Activated naive CD4-positive, alpha-beta T cell treated with anti-CD3 and anti-CD28 coated beads, Interleukin-2, amount 10 ng/mL, durations not matched to agents 7 days and 5 days (primary cell): Measurements from ENCODE around the gene CHL1.

ENCODE experiments used
- CTCF ChIA-PET: fragments of 350-600 bp; sonication (Branson Sonifier 250); formaldehyde crosslinking; loops from one replicate; lab custom pipeline; 2021; ENCODE audit warnings: antibody characterized with exemption; lab: Charles Lee
- DNase-seq: peaks from one replicate; pipeline ENCODE4 v3.0.0-alpha.2; 2020
- H3K27ac Mint-ChIP-seq: one replicate; pipeline ENCODE4 v1.8.0; 2021; ENCODE audit warnings: mild to moderate bottlenecking, moderate library complexity, mixed read lengths
- H3K27me3 Mint-ChIP-seq: one replicate; pipeline ENCODE4 v1.8.0; 2021; ENCODE audit warnings: mild to moderate bottlenecking, mixed read lengths
- H3K36me3 Mint-ChIP-seq: one replicate; pipeline ENCODE4 v1.8.0; 2021; ENCODE audit warnings: mixed read lengths
- H3K4me1 Mint-ChIP-seq: one replicate; pipeline ENCODE4 v1.8.0; 2021; ENCODE audit warnings: mixed read lengths
- H3K4me3 Mint-ChIP-seq: one replicate; pipeline ENCODE4 v1.8.0; 2021; ENCODE audit warnings: mild to moderate bottlenecking, moderate library complexity, mixed read lengths
- H3K9me3 Mint-ChIP-seq: one replicate; pipeline ENCODE4 v1.8.0; 2021; ENCODE audit warnings: mixed read lengths

The CHL1 gene

GRCh38 chr3:200758-201325 is 4.3 kb downstream of the CHL1 start:
- Mint-ChIP-seq H3K27ac (no peak overlapping the region), H3K9me3 (peaks cover 2% of the 10 kb centered on the region), H3K36me3 (peaks cover 3% of the 10 kb centered on the region), H3K4me1 (no peaks in the 10 kb centered on the region), H3K4me3 (no peak overlapping the region), H3K27me3 (peaks cover 17% of the 10 kb centered on the region)
- CTCF ChIA-PET = no interaction called here
- no peak for DNase-seq

DNA sequence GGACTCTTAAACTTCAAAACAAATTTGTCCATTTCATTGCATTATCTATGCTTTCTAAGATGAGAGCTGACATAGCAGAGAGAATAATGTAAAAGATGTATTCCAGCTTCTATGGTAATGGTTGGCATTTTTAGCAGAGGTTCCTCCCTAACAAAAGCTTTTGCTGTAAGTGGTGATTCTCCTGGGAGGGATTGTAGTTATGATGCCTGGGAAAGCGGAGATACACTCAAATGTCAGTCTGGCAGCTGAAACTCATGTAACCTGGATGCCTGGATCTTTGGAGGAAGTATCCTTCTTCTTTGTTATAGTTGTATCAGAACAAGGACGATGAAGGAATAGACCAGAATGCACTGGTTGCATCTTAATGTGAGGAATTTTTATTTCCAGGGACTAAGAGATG is 7.5 kb downstream of the CHL1 start:
- CTCF ChIA-PET = no interaction called here
- Mint-ChIP-seq H3K27me3 (no peaks in the 10 kb centered on the region), H3K36me3 (no peaks in the 10 kb centered on the region), H3K4me1 (no peaks in the 10 kb centered on the region), H3K27ac (no peak overlapping the region), H3K9me3 (peaks cover 2% of the 10 kb centered on the region), H3K4me3 (no peak overlapping the region)
- no peak for DNase-seq

DNA sequence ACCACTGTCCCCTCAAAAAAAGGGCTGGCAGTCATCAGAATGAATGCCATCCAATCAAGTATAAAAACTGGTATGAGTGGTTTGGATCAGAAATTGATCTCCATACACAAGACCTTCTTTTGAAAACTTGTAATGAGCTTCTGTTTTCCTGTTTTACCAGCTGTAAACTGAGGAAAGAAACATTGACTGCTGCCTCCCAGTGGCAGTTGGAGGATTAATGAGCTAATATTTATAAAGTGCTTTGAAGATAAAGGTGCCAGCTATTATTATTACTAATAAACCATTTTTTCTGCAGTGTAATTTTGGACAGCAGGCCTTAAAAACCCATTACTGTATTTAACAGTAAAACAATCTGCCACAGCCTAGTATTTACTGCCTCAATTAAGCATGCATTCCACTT is 11.4 kb downstream of the CHL1 start:
- H3K27me3 Mint-ChIP-seq = no peaks in the 10 kb centered on the region
- DNase-seq = no peak
- H3K4me3 Mint-ChIP-seq = no peak overlapping the region
- no peaks in the 10 kb centered on the region for H3K36me3 Mint-ChIP-seq
- peaks cover 2% of the 10 kb centered on the region for H3K9me3 Mint-ChIP-seq
- CTCF ChIA-PET = no interaction called here
- H3K4me1 Mint-ChIP-seq = no peaks in the 10 kb centered on the region
- no peak overlapping the region for H3K27ac Mint-ChIP-seq

DNA sequence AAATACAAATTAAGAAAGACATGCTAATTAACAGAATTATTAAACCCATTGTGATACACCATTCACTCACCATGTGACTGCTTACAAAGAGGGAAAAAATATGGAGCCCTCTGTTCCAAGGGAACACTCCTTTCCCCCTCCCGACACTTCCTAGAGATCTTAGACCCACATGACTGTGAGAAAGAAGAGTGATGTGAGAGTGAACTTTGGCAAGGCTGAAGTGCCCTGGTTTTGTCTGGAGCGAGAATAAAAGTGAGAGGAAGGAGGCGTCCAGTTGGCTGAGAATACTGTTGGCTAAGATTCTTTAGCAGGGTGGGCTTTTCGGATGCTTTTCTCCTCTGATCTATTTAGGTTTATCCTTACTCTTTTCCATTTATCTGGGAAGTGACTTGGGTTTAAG is 14.1 kb downstream of the CHL1 start:
- H3K36me3 Mint-ChIP-seq = no peaks in the 10 kb centered on the region
- no peaks in the 10 kb centered on the region for H3K27me3 Mint-ChIP-seq
- H3K4me3 Mint-ChIP-seq = no peak overlapping the region
- no peaks in the 10 kb centered on the region for H3K4me1 Mint-ChIP-seq
- H3K9me3 Mint-ChIP-seq = no peaks in the 10 kb centered on the region
- H3K27ac Mint-ChIP-seq = no peak overlapping the region
- CTCF ChIA-PET = no interaction called here
- DNase-seq = no peak

GRCh38 chr3:212432-212831 is 15.9 kb downstream of the CHL1 start:
- no peak for DNase-seq
- CTCF ChIA-PET = no interaction called here
- Mint-ChIP-seq H3K27me3 (no peaks in the 10 kb centered on the region), H3K4me1 (no peaks in the 10 kb centered on the region), H3K9me3 (no peaks in the 10 kb centered on the region), H3K36me3 (no peaks in the 10 kb centered on the region), H3K27ac (no peak overlapping the region), H3K4me3 (no peak overlapping the region)

GRCh38 chr3:217099-217813 is 20.7 kb downstream of the CHL1 start:
- H3K9me3 Mint-ChIP-seq = no peaks in the 10 kb centered on the region
- H3K4me3 Mint-ChIP-seq = no peak overlapping the region
- H3K36me3 Mint-ChIP-seq = no peaks in the 10 kb centered on the region
- H3K27ac Mint-ChIP-seq = no peak overlapping the region
- DNase-seq = no peak
- no peaks in the 10 kb centered on the region for H3K4me1 Mint-ChIP-seq
- CTCF ChIA-PET = interaction anchor here (0.7 kb wide), 1 partner anchor 805 kb away, joined by 3 read pairs; no protein-coding TSS in a partner anchor
- no peaks in the 10 kb centered on the region for H3K27me3 Mint-ChIP-seq

DNA sequence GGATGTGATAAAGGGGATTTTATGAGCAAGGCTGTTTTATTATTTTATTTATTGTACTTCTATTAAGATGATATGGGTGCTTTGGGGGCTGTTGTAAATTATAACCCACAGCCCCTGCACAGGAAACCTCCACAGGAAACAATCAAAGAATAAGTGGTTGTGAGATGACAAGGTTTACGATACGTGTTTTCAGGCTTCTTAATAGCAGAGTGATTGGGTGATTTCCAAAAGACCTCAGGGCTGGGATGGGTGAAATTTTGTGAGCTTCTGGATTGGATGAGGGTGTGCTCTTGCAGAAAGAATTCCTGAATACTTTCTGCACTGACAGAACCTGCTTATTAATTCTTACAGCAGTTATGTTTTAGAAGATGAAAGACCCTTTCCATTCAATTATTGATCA is 21.4 kb downstream of the CHL1 start:
- DNase-seq = no peak
- H3K9me3 Mint-ChIP-seq = peaks cover 3% of the 10 kb centered on the region
- no peaks in the 10 kb centered on the region for H3K4me1 Mint-ChIP-seq
- CTCF ChIA-PET = no interaction called here
- H3K36me3 Mint-ChIP-seq = no peaks in the 10 kb centered on the region
- no peak overlapping the region for H3K27ac Mint-ChIP-seq
- no peaks in the 10 kb centered on the region for H3K27me3 Mint-ChIP-seq
- H3K4me3 Mint-ChIP-seq = no peak overlapping the region

DNA sequence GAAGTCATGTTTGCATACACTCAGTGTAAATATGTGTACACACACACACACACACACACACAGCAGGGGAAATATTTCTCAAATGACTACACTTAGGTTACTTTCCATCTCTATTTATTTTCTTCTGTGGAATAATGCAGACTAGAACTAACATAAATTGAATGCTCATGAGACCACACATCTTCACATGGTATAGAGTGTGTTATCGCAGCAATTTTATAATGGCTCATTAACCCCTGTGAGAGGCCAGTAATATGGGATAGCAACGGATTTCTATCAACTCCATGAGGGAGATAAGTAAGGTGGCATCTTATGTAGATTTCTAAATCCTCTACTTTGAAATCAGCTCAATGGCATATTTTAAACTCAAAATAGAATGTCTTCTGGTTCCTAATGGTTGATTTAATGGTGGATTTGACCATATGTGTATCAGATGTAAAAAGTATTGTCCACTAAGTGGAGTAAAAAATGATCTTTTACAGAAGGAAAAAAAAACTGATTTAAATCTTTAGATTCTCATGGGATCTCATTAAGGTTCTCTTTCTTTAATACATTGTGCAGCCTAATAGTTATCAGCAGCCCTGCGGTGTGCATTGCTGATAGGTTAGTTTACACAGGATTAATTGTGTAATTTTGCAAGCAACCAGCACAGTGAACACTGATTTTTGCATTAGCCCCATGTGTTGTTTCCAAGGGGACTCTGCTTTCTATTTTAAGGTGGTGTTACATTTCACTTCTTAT is 32.0 kb downstream of the CHL1 start:
- CTCF ChIA-PET = no interaction called here
- Mint-ChIP-seq H3K27me3 (no peaks in the 10 kb centered on the region), H3K36me3 (no peaks in the 10 kb centered on the region), H3K27ac (no peak overlapping the region), H3K9me3 (no peaks in the 10 kb centered on the region), H3K4me1 (no peaks in the 10 kb centered on the region), H3K4me3 (no peak overlapping the region)
- no peak for DNase-seq

DNA sequence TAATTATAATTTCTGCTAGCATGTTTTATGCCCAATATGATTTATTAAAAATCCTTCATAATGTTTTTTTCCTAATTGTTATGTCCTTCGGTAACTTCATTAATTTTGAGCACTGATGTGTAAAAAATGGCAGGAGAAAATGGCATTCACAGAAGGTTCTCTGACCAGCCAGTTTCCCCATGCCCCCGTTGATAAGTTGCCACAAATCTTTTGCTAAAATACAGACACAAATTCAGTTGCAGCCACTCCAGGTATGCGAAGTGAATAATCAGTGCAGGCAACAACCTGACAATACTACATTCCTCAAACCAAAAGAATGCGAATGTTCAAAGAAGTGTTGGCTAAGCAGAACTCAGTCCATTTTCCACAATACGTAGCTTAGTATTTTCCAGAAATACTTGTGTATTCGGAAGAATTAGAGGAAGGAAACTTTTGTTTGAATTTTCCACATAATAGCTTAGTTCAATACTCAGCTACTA is 32.7 kb downstream of the CHL1 start:
- Mint-ChIP-seq H3K27me3 (no peaks in the 10 kb centered on the region), H3K4me1 (no peaks in the 10 kb centered on the region), H3K27ac (no peak overlapping the region), H3K36me3 (no peaks in the 10 kb centered on the region), H3K4me3 (no peak overlapping the region), H3K9me3 (no peaks in the 10 kb centered on the region)
- CTCF ChIA-PET = no interaction called here
- DNase-seq = no peak

DNA sequence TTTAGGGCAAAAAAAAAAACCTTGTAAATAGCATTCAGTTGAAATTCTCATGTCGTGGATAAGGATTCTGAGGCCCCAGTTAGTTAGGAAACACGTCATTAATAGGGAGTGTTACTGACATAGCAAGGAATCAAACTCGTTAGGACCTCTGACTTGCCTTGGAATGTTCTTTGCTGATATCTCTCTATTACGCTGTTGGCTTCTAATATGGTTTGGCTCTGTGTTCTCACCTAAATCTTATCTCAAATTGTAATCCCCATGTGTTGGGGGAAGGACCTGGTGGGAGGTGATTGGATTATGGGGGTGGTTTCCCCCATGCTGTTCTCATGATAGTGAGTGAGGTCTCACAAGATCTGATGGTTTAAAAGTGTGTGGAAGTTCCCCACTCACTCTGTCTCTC is 40.3 kb downstream of the CHL1 start:
- CTCF ChIA-PET = no interaction called here
- Mint-ChIP-seq H3K27ac (no peak overlapping the region), H3K36me3 (no peaks in the 10 kb centered on the region)

GRCh38 chr3:242602-243355 is 46.2 kb downstream of the CHL1 start:
- DNase-seq = no peak
- CTCF ChIA-PET = no interaction called here
- Mint-ChIP-seq H3K36me3 (no peaks in the 10 kb centered on the region), H3K4me1 (no peaks in the 10 kb centered on the region), H3K27ac (no peak overlapping the region), H3K27me3 (no peaks in the 10 kb centered on the region), H3K4me3 (no peak overlapping the region), H3K9me3 (no peaks in the 10 kb centered on the region)

More for the DNA sequence above, 40.3 kb downstream of the CHL1 start:
- Mint-ChIP-seq H3K4me1 (no peaks in the 10 kb centered on the region), H3K9me3 (no peaks in the 10 kb centered on the region), H3K4me3 (no peak overlapping the region), H3K27me3 (no peaks in the 10 kb centered on the region)
- no peak for DNase-seq

DNA sequence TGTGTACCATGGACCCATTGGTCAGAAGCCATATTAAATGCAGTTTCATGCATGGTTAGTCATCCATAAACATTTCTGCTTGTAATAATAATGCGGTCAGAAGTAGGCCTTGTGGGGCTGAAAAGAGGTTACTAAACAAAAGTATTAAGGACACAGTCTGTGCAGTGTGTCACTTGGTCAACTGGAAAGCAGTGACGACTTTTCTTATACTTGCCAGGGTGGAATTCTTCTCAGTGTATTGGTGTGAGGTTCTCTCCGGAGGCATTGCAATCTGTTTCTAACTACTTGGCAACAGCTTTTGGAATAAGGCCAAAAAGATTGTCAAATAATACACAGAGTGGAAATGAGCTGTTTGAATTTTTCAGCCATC is 46.8 kb downstream of the CHL1 start:
- H3K36me3 Mint-ChIP-seq = no peaks in the 10 kb centered on the region
- CTCF ChIA-PET = no interaction called here
- DNase-seq = no peak
- no peak overlapping the region for H3K4me3 Mint-ChIP-seq
- H3K4me1 Mint-ChIP-seq = no peaks in the 10 kb centered on the region
- no peaks in the 10 kb centered on the region for H3K9me3 Mint-ChIP-seq
- H3K27ac Mint-ChIP-seq = no peak overlapping the region
- no peaks in the 10 kb centered on the region for H3K27me3 Mint-ChIP-seq

GRCh38 chr3:244041-244440 is 47.5 kb downstream of the CHL1 start:
- no peak overlapping the region for H3K27ac Mint-ChIP-seq
- H3K4me1 Mint-ChIP-seq = no peaks in the 10 kb centered on the region
- CTCF ChIA-PET = no interaction called here
- no peaks in the 10 kb centered on the region for H3K36me3 Mint-ChIP-seq
- no peaks in the 10 kb centered on the region for H3K27me3 Mint-ChIP-seq
- no peak overlapping the region for H3K4me3 Mint-ChIP-seq
- no peaks in the 10 kb centered on the region for H3K9me3 Mint-ChIP-seq
- no peak for DNase-seq

- H3K4me1 Mint-ChIP-seq = no peaks in the 10 kb centered on the region
- no peaks in the 10 kb centered on the region for H3K9me3 Mint-ChIP-seq
- H3K27me3 Mint-ChIP-seq = no peaks in the 10 kb centered on the region
- no peak for DNase-seq
- H3K4me3 Mint-ChIP-seq = no peak overlapping the region
- CTCF ChIA-PET = no interaction called here
- no peak overlapping the region for H3K27ac Mint-ChIP-seq
- H3K36me3 Mint-ChIP-seq = no peaks in the 10 kb centered on the region
Observed at GRCh38 chr3:247916-248315, 51.4 kb downstream of the CHL1 start.
